Liver (tissue), 3 donors: ENCODE data around the gene SLC25A13.

Source experiments
- EGR1 ChIP-seq, 2 donors: IDR thresholded peaks; 2 replicates each; pipeline ENCODE4 v1.6.1; 2016 to 2018; ENCODE audit warnings: antibody characterized with exemption in 2 of 2, low read depth in 2 of 2
- FOXA1 ChIP-seq: IDR thresholded peaks from 2 replicates; pipeline ENCODE4 v1.6.1; 2016; ENCODE audit warnings: antibody characterized with exemption
- GABPA ChIP-seq, 2 donors: IDR thresholded peaks in 1 of 2; conservative IDR thresholded peaks in 1 of 2; 2 replicates each; pipeline ENCODE4 v1.6.1; 2016; ENCODE audit warnings: antibody characterized with exemption in 2 of 2, mild to moderate bottlenecking in 1 of 2, moderate library complexity in 1 of 2
- JUND ChIP-seq, 2 donors: IDR thresholded peaks; 2 replicates each; pipeline ENCODE4 v1.6.1; 2016; ENCODE audit warnings: antibody characterized with exemption in 2 of 2
- RAD21 ChIP-seq, 2 donors: IDR thresholded peaks; 2 replicates each; pipeline ENCODE4 v1.6.1; 2016; ENCODE audit warnings: antibody characterized with exemption in 2 of 2, mild to moderate bottlenecking in 2 of 2
- RXRA ChIP-seq, 2 donors: IDR thresholded peaks; 2 replicates each; pipeline ENCODE4 v1.6.1; 2017 to 2018; ENCODE audit warnings: antibody characterized with exemption in 2 of 2, mild to moderate bottlenecking in 1 of 2
- SP1 ChIP-seq: IDR thresholded peaks from 2 replicates; pipeline ENCODE4 v1.6.1; 2018; ENCODE audit warnings: antibody characterized with exemption, mild to moderate bottlenecking
- TAF1 ChIP-seq: conservative IDR thresholded peaks from 2 replicates; pipeline ENCODE4 v1.6.1; 2016; ENCODE audit warnings: antibody characterized with exemption, mild to moderate bottlenecking
- YY1 ChIP-seq: IDR thresholded peaks from 2 replicates; pipeline ENCODE4 v1.6.1; 2016; ENCODE audit warnings: antibody characterized with exemption, mild to moderate bottlenecking
- TF ChIP-seq, protein P1 (sequence below): fragments of 150-350 bp; IDR thresholded peaks from 2 replicates; pipeline ENCODE4 v1.5.1; 2017; ENCODE audit warnings: improper control_type of control experiment, low read depth, low read length; ENCODE audit not compliant: missing input control
- TF ChIP-seq, protein P2 (sequence below): IDR thresholded peaks from 2 replicates; pipeline ENCODE4 v1.6.1; 2016; ENCODE audit warnings: antibody characterized with exemption, mild to moderate bottlenecking
- TF ChIP-seq, protein P3 (sequence below): IDR thresholded peaks from 2 replicates; pipeline ENCODE4 v1.6.1; 2016; ENCODE audit warnings: antibody characterized with exemption
- donor health status: healthy.
- donor health status: healthy.

DNA sequence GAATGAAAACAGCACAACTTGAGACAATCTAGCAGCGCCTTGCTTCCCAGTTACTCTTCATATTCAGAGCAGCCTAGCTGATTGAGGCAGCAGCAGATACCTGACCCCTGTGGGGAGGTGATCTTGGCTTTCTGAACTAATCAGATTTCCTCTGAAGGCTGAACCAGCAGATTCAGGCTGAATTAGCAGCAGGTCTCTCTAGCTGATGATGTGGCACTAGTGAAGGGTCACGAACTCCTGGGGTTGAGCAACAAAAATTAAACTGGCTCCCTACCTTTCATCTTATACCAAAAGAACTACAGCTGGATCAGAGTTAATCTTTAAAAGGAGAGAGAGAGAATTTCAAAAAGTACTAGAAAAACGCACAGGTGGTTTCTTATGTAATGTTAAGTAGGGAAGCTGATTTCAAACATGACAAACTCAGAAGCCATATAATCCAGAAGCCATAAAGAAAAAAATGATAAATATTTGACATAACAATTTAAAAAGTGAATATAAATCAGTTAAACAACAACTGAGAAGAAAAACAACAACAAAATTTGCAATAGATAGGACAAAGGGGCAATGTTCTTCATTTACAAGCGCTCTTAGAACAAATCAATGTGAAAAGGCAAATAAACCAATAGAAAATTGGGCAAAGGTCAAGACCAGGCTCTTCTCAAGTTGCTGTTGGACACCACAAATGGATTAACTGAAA lies 13.5 kb downstream of the SLC25A13 start:
- TF ChIP-seq, protein P1, sequence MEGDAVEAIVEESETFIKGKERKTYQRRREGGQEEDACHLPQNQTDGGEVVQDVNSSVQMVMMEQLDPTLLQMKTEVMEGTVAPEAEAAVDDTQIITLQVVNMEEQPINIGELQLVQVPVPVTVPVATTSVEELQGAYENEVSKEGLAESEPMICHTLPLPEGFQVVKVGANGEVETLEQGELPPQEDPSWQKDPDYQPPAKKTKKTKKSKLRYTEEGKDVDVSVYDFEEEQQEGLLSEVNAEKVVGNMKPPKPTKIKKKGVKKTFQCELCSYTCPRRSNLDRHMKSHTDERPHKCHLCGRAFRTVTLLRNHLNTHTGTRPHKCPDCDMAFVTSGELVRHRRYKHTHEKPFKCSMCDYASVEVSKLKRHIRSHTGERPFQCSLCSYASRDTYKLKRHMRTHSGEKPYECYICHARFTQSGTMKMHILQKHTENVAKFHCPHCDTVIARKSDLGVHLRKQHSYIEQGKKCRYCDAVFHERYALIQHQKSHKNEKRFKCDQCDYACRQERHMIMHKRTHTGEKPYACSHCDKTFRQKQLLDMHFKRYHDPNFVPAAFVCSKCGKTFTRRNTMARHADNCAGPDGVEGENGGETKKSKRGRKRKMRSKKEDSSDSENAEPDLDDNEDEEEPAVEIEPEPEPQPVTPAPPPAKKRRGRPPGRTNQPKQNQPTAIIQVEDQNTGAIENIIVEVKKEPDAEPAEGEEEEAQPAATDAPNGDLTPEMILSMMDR, result no peak
- TF ChIP-seq YY1 (peak; percentile 24), RAD21 (IDR thresholded peaks at IDR 0.05) (peak; percentile 46 to 59), FOXA1 (peak; percentile 15), GABPA (IDR thresholded peaks at IDR 0.05 in 1 of 2, conservative IDR thresholded peaks at IDR 0.05 in 1 of 2) (no peak), JUND (IDR thresholded peaks at IDR 0.05) (peak; percentile 40 to 54), EGR1 (IDR thresholded peaks at IDR 0.05; ENCODE audit: low read depth in 2 of 2) (peak in 1 of 2 donors; percentile 39), SP1 (peak; percentile 72), TAF1 (no peak), RXRA (IDR thresholded peaks at IDR 0.05) (peak; percentile 94)
- TF ChIP-seq, protein P2, sequence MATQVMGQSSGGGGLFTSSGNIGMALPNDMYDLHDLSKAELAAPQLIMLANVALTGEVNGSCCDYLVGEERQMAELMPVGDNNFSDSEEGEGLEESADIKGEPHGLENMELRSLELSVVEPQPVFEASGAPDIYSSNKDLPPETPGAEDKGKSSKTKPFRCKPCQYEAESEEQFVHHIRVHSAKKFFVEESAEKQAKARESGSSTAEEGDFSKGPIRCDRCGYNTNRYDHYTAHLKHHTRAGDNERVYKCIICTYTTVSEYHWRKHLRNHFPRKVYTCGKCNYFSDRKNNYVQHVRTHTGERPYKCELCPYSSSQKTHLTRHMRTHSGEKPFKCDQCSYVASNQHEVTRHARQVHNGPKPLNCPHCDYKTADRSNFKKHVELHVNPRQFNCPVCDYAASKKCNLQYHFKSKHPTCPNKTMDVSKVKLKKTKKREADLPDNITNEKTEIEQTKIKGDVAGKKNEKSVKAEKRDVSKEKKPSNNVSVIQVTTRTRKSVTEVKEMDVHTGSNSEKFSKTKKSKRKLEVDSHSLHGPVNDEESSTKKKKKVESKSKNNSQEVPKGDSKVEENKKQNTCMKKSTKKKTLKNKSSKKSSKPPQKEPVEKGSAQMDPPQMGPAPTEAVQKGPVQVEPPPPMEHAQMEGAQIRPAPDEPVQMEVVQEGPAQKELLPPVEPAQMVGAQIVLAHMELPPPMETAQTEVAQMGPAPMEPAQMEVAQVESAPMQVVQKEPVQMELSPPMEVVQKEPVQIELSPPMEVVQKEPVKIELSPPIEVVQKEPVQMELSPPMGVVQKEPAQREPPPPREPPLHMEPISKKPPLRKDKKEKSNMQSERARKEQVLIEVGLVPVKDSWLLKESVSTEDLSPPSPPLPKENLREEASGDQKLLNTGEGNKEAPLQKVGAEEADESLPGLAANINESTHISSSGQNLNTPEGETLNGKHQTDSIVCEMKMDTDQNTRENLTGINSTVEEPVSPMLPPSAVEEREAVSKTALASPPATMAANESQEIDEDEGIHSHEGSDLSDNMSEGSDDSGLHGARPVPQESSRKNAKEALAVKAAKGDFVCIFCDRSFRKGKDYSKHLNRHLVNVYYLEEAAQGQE, result peak; percentile 57
- TF ChIP-seq, protein P3, sequence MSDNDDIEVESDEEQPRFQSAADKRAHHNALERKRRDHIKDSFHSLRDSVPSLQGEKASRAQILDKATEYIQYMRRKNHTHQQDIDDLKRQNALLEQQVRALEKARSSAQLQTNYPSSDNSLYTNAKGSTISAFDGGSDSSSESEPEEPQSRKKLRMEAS, result peak; percentile 56
